Colonic mucosa (tissue), 4 donors: Measurements from ENCODE around the gene SP9. TPM values are rescaled to one million over a fixed set of nuclear protein-coding genes. Genes with fewer than 3 reads are reported as not detected.

Experiments
- DNase-seq: peaks from one replicate; pipeline ENCODE4 v3.0.0-alpha.2; 2020
- H3K27ac ChIP-seq: fragments of 200-600 bp; one replicate; pipeline ENCODE4 v1.8.0; 2021
- H3K27me3 ChIP-seq: fragments of 200-600 bp; one replicate; pipeline ENCODE4 v1.8.0; 2021
- H3K36me3 ChIP-seq: fragments of 200-600 bp; one replicate; pipeline ENCODE4 v1.8.0; 2021
- H3K4me1 ChIP-seq: fragments of 200-600 bp; one replicate; pipeline ENCODE4 v1.8.0; 2021; ENCODE audit warnings: mild to moderate bottlenecking
- H3K4me3 ChIP-seq: fragments of 200-600 bp; one replicate; pipeline ENCODE4 v1.8.0; 2021
- H3K9ac ChIP-seq, 2 donors: one replicate each; pipeline ENCODE4 v1.7.0; 2013; ENCODE audit warnings: control low read depth in 2 of 2, low read depth in 2 of 2, low read length in 2 of 2
- H3K9me3 ChIP-seq: fragments of 200-600 bp; one replicate; pipeline ENCODE4 v1.8.0; 2021
- CTCF ChIP-seq: fragments of 200-600 bp; IDR thresholded peaks from one replicate; pipeline ENCODE4 v1.8.0; 2022; ENCODE audit warnings: antibody characterized with exemption, mild to moderate bottlenecking
- intact Hi-C: fragments of 100-400 bp; cut with DNase I; formaldehyde crosslinking; loops from one replicate; pipeline ENCODE4 v1.14.1; 2022
- total RNA-seq, 2 donors: library from RNA; stranded (reverse); fragmentation: NEBNext Ultra II Directional in 1 of 2; extraction: Animal tissue kit (Norgen Biotek cat#: 25700) in 1 of 2; gene quantifications; one replicate each; pipeline ENCODE4 v1.2.1, GENCODE V29; 2021
- donor health status: healthy.
- donor health status: DM: no; HTN: no; CAD: no.
- donor health status: DM: no; HTN: no; CAD: no.

The SP9 gene
- total RNA-seq, 2 donors from 2014 or later: not detected

DNA sequence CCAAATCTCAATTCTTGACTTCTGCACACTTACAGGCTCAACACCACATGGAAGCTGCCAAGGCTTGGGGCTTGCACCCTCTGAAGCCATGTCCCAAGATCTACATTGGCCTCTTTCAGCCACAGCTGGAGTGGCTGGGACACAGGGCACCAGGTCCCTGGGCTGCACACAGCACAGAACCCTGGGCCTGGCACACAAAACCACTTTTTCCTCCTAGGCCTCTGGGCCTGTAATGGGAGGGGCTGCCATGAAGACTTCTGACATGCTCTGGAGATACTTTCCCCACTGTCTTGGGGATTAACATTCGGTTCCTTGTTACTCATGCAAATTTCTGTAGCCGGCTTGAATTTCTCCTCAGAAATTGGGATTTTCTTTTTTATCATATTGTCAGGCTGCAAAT is 29.9 kb downstream of the SP9 start:
- Histone ChIP-seq H3K4me1 (no peaks in the 10 kb centered on the region), H3K9ac (no peak overlapping the region), H3K9me3 (no peaks in the 10 kb centered on the region), H3K27me3 (no peaks in the 10 kb centered on the region), H3K4me3 (no peak overlapping the region), H3K36me3 (no peaks in the 10 kb centered on the region), H3K27ac (no peak overlapping the region)
- DNase-seq: no peak
- intact Hi-C loops: no loop called here
- no peak for TF ChIP-seq CTCF

DNA sequence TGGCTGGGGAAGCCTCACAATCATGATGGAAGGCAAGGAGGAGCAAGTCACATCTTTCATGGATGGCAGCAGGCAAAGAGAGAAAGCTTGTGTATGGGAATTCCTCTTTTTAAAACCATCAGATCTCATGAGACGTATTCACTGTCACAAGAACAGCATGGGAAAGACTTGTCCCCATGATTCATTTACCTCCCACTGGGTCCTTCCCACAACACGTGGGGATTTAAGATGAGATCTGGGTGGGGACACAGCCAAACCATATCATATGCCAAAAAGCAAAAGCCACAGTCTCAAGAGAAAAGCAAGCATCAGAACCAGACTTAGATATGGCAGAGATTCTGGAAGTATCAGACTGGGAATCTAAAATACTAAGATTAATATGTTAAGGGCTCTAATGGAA is 30.8 kb downstream of the SP9 start:
- Histone ChIP-seq H3K4me3 (no peak overlapping the region), H3K9ac (no peak overlapping the region), H3K9me3 (no peaks in the 10 kb centered on the region), H3K27me3 (no peaks in the 10 kb centered on the region), H3K27ac (no peak overlapping the region), H3K36me3 (no peaks in the 10 kb centered on the region), H3K4me1 (no peaks in the 10 kb centered on the region)
- DNase-seq: no peak
- no peak for TF ChIP-seq CTCF
- intact Hi-C loops: no loop called here

DNA sequence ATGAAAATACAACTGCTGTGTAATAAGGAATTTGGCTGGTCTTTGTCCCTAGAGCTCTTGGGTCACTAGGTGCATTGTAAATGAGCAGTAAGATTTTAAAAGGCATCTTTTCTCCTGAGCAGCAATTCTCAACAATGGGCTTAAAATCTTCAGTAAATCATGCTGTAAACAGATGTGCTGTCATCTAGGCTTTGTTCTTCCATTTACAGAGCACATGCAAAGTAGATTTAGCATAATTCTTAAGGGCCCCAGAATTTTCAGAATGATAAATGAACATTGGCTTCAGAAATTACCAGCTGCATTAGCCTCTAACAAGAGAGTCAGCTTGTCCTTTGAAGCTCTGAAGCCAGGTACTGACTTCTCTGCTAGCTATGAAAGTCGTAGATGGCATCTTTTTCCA is 33.9 kb downstream of the SP9 start:
- Histone ChIP-seq H3K27me3 (no peaks in the 10 kb centered on the region), H3K9ac (no peak overlapping the region), H3K4me3 (no peak overlapping the region), H3K4me1 (no peaks in the 10 kb centered on the region), H3K9me3 (no peaks in the 10 kb centered on the region), H3K27ac (no peak overlapping the region), H3K36me3 (no peaks in the 10 kb centered on the region)
- intact Hi-C loops: no loop called here
- DNase-seq: no peak
- TF ChIP-seq CTCF: no peak

DNA sequence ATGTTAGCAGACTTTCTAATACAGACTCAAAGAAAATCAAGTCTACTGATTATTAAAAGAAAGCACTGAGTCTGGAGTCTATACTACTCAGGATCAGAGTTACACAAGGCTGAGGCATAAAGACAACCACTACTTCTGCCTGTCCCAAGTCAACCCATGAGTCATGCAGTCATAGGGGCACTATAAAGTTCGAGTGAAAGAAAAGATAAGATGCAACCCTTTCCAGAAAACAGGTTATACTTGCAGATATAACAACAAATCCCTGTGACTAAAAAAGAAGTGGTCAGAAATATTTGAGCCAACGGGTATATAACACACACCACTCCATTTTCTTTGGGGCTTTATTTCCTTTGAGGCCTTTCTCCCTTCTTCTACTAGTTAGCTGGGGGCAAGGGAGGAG is 42.2 kb downstream of the SP9 start:
- DNase-seq: no peak
- no peaks in the 10 kb centered on the region for H3K27me3 ChIP-seq
- no peaks in the 10 kb centered on the region for H3K4me1 ChIP-seq
- no peak for TF ChIP-seq CTCF
- H3K27ac ChIP-seq: no peak overlapping the region
- H3K4me3 ChIP-seq: no peak overlapping the region
- peaks cover 12% of the 10 kb centered on the region for H3K36me3 ChIP-seq
- no peaks in the 10 kb centered on the region for H3K9me3 ChIP-seq
- intact Hi-C loops: no loop called here
- no peak overlapping the region for H3K9ac ChIP-seq

GRCh38 chr2:174383796-174384195 is 49.0 kb downstream of the SP9 start:
- H3K4me3 ChIP-seq: no peak overlapping the region
- TF ChIP-seq CTCF: no peak
- intact Hi-C loops: no loop called here
- H3K27ac ChIP-seq: no peak overlapping the region
- no peak for DNase-seq
- H3K9ac ChIP-seq: no peak overlapping the region
- H3K9me3 ChIP-seq: no peaks in the 10 kb centered on the region
- peaks cover 11% of the 10 kb centered on the region for H3K36me3 ChIP-seq
- no peaks in the 10 kb centered on the region for H3K27me3 ChIP-seq
- no peaks in the 10 kb centered on the region for H3K4me1 ChIP-seq

DNA sequence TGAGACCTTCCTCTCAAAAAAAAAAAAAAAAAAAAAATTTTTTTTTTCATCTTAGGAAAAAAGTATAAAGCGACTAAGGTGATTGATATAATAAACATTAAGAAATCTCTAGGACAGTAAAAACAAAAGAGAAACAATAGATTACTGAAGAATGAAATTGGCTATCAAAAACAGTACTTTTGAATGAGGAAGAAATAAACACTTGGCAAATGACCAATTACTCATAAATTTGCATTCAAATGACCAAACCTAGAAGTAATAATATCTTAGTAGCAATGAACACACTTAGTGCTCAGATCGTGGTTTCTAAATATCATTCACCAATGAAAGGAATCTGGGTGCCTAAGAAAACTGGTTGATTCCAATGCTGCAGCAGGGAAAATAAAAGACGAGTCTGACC is 50.4 kb downstream of the SP9 start:
- H3K4me3 ChIP-seq: no peak overlapping the region
- H3K9ac ChIP-seq: no peak overlapping the region
- no peak overlapping the region for H3K27ac ChIP-seq
- H3K36me3 ChIP-seq: peaks cover 7% of the 10 kb centered on the region
- no peak for DNase-seq
- no peaks in the 10 kb centered on the region for H3K27me3 ChIP-seq
- no peak for TF ChIP-seq CTCF
- H3K4me1 ChIP-seq: no peaks in the 10 kb centered on the region
- H3K9me3 ChIP-seq: no peaks in the 10 kb centered on the region
- intact Hi-C loops: no loop called here
